Prostate gland (tissue), 2 donors: ENCODE data around the gene PACS1.

Experiments used
- POLR2A ChIP-seq: fragments of 450-650 bp; IDR thresholded peaks from one replicate; pipeline ENCODE4 v1.6.1; 2016; ENCODE audit warnings: antibody characterized with exemption, mild to moderate bottlenecking
- POLR2AphosphoS5 ChIP-seq: sonication (generic); formaldehyde crosslinking; IDR thresholded peaks from one replicate; pipeline ENCODE4 v1.6.1; 2017; ENCODE audit warnings: antibody characterized with exemption
- TF ChIP-seq, protein P1 (sequence below), 4 experiments: fragments of 200-600 bp in 2 of 4; fragments of 450-650 bp in 2 of 4; sonication (generic) in 2 of 4; IDR thresholded peaks; 1 replicate in 3 of 4; 2 replicates in 1 of 4; pipeline ENCODE4 v1.5.1; 2016 to 2019; ENCODE audit warnings: antibody characterized with exemption in 4 of 4, mild to moderate bottlenecking in 2 of 4, moderate library complexity in 2 of 4

DNA sequence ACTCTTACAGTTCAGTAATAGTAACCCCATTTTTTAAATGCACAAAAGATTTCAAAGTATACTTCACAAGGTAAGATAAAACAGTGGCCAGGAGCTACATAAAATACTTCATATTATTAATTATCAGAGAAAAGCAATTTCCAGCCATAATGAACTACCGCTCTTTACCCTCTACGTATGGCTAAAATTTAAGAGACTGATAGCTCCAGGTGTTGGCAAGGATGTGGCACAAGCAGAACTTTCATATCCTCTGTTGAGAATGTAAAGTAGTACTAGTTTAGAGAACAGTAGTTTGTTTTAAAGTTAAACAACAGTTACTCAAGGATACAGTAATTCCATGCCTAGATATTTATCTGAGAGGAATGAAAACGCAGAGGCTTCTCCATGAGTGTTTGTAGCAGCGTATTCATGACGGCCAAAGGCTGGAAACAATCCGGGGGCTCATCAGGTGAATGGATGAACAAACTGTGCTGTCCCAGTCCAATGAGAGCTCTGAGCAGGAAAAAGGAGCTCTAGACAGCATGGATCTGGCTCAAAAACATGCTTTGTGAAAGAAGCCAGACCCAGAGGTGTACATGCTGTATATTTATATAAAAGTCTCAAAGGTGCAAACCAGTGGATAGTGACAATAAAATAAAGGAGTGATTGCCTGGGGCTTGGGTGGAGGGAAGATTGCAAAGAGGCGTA is 85.5 kb downstream of the PACS1 start:
- TF ChIP-seq, protein P1, sequence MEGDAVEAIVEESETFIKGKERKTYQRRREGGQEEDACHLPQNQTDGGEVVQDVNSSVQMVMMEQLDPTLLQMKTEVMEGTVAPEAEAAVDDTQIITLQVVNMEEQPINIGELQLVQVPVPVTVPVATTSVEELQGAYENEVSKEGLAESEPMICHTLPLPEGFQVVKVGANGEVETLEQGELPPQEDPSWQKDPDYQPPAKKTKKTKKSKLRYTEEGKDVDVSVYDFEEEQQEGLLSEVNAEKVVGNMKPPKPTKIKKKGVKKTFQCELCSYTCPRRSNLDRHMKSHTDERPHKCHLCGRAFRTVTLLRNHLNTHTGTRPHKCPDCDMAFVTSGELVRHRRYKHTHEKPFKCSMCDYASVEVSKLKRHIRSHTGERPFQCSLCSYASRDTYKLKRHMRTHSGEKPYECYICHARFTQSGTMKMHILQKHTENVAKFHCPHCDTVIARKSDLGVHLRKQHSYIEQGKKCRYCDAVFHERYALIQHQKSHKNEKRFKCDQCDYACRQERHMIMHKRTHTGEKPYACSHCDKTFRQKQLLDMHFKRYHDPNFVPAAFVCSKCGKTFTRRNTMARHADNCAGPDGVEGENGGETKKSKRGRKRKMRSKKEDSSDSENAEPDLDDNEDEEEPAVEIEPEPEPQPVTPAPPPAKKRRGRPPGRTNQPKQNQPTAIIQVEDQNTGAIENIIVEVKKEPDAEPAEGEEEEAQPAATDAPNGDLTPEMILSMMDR (IDR thresholded peaks at IDR 0.05) = no peak
- TF ChIP-seq POLR2A = no peak
- TF ChIP-seq POLR2AphosphoS5 = no peak
